Mucosa of descending colon (tissue), 3 donors: ENCODE results near the gene STX8. TPM values are rescaled to one million over a fixed set of nuclear protein-coding genes. Genes with fewer than 3 reads are reported as not detected.

Source experiments
- ATAC-seq: fragments of 200-7000 bp; cut with Tn5 transposase; one replicate; pipeline ENCODE4 v1.9.1; 2020; ENCODE audit warnings: mild to moderate bottlenecking, moderate library complexity
- DNase-seq, 3 donors: peaks; one replicate each; pipeline ENCODE4 v3.0.0-alpha.2; 2020
- H3K36me3 ChIP-seq: fragments of 200-600 bp; one replicate; pipeline ENCODE4 v1.8.0; 2021; ENCODE audit warnings: low read depth, mild to moderate bottlenecking
- H3K4me1 ChIP-seq: fragments of 200-600 bp; one replicate; pipeline ENCODE4 v1.8.0; 2021; ENCODE audit warnings: low read depth, mild to moderate bottlenecking
- H3K4me3 ChIP-seq: fragments of 200-600 bp; one replicate; pipeline ENCODE4 v1.8.0; 2021; ENCODE audit warnings: mild to moderate bottlenecking
- H3K9me3 ChIP-seq: fragments of 200-600 bp; one replicate; pipeline ENCODE4 v1.8.0; 2021; ENCODE audit warnings: mild to moderate bottlenecking
- intact Hi-C, 2 donors: fragments of 100-400 bp; cut with DNase I in 1 of 2; cut with micrococcal nuclease in 1 of 2; formaldehyde crosslinking; loops; one replicate each; pipeline versions ENCODE4 v1.11.0 to v1.11.1; 2022; cut with DNase I, micrococcal nuclease
- total RNA-seq, 3 donors: library from RNA; stranded (reverse); fragmentation: NEBNext Ultra II Directional in 2 of 3; extraction: Animal tissue kit (Norgen Biotek cat#: 25700) in 2 of 3; gene quantifications; one replicate each; pipeline versions ENCODE4 v1.2.1 to v1.2.4, GENCODE V29; 2021 to 2023
- TF ChIP-seq, protein P1 (sequence below): fragments of 200-600 bp; IDR thresholded peaks from one replicate; pipeline ENCODE4 v1.8.0; 2022; ENCODE audit warnings: antibody characterized with exemption, mild to moderate bottlenecking
- donor health status: DM: no; HTN: no; CAD: no; lungs with moderate emphysema.
- donor health status: DM: no; HTN: no; CAD: no.
- donor health status: DM: no; HTN: yes; CAD: no.

The STX8 gene
- total RNA-seq, 3 donors from 2014 or later: 45.1 to 62.5 (median 54.4) TPM

DNA sequence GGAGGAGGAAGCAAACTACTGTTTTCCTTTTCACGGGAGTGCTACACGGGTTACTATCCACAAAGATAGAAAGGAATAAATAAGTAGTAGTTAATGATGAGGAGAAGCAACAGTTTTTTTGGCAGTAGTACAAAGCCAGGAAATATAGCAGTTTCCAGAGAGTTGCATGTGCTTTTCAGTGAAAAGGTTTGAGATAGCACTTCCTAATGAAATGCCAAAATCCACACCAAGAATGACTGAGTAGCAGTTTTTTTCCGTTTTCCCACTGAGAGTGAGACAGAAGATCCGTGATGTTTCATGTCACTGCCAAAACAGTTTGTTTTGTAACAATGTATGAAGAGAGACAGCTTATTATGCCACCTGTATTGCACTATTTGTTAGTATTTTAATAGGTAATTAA lies 129.1 kb downstream of the STX8 start:
- Histone ChIP-seq H3K9me3 (no peaks in the 10 kb centered on the region), H3K4me3 (no peak overlapping the region), H3K4me1 (no peaks in the 10 kb centered on the region), H3K36me3 (no peaks in the 10 kb centered on the region)
- TF ChIP-seq, protein P1, sequence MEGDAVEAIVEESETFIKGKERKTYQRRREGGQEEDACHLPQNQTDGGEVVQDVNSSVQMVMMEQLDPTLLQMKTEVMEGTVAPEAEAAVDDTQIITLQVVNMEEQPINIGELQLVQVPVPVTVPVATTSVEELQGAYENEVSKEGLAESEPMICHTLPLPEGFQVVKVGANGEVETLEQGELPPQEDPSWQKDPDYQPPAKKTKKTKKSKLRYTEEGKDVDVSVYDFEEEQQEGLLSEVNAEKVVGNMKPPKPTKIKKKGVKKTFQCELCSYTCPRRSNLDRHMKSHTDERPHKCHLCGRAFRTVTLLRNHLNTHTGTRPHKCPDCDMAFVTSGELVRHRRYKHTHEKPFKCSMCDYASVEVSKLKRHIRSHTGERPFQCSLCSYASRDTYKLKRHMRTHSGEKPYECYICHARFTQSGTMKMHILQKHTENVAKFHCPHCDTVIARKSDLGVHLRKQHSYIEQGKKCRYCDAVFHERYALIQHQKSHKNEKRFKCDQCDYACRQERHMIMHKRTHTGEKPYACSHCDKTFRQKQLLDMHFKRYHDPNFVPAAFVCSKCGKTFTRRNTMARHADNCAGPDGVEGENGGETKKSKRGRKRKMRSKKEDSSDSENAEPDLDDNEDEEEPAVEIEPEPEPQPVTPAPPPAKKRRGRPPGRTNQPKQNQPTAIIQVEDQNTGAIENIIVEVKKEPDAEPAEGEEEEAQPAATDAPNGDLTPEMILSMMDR: no peak
- intact Hi-C loops: no loop called here
- no peak for ATAC-seq
- no peak for DNase-seq

DNA sequence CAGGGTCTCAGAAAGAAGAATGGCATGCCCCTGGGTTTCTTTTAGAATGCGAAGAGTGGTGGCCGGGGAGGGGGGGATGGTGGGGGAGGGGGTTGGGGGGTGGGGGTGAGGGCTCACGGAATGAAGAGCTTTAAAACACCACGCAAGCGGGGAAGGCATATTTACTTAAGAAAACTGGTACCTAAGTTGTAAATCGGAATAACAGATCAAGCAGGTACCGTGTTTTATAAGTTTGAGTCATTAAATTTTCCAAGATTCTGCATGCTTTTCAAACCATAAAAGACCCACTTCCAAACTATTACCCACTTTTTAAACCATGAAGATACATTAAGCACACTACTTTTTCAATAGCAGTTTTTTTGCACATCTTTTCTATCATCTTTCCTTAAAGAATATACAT lies 130.2 kb downstream of the STX8 start:
- TF ChIP-seq, protein P1: no peak
- no peak for ATAC-seq
- intact Hi-C loops: no loop called here

DNA sequence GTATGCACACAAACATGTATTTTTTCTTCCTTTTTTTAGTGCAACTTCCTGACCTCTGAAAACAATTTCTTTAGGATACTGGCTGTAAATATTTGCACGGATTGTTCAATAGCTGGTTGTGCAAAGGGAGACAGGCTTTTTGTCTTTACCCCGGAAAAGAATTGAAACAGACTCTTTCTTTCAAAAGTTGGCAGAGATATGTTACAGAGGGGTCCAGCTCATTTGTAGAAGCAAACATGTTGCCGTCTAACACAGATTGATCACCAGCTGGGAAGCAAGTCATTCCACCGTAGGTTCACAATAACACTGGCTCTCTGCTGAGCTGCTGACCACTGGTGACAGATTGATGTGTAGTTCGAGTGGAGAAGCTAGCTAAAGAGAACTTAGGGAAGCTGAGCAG lies 130.9 kb downstream of the STX8 start:
- Histone ChIP-seq H3K36me3 (no peaks in the 10 kb centered on the region), H3K9me3 (no peaks in the 10 kb centered on the region), H3K4me1 (no peaks in the 10 kb centered on the region), H3K4me3 (no peak overlapping the region)
- no peak for ATAC-seq
- intact Hi-C loops: no loop called here
- DNase-seq: no peak
- TF ChIP-seq, protein P1: no peak

More for the DNA sequence above, 130.2 kb downstream of the STX8 start:
- H3K36me3 ChIP-seq: no peaks in the 10 kb centered on the region
- no peak for DNase-seq
- H3K4me3 ChIP-seq: no peak overlapping the region
- no peaks in the 10 kb centered on the region for H3K4me1 ChIP-seq
- H3K9me3 ChIP-seq: no peaks in the 10 kb centered on the region

DNA sequence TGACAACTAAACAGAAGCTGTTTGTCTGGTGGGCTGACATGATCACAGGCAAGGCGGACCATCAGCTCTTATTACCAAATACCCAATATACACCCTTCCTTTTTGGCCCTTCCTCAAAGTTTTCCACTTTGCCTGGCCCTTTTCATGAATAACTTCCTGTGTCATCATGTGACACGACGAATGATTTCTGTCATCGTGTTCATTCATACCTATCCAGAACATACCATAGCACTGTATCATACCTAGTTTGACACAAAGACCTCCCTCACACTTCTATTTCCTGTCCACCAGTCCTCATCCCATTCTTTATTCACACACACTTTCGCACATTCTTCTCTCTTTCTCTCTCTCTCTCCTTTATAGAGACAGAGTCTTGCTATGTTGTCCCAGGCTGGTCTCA lies 131.8 kb downstream of the STX8 start:
- no peak for DNase-seq
- Histone ChIP-seq H3K4me3 (no peak overlapping the region), H3K9me3 (no peaks in the 10 kb centered on the region), H3K36me3 (no peaks in the 10 kb centered on the region), H3K4me1 (no peaks in the 10 kb centered on the region)
- no peak for ATAC-seq
- TF ChIP-seq, protein P1: no peak
- intact Hi-C loops: no loop called here

DNA sequence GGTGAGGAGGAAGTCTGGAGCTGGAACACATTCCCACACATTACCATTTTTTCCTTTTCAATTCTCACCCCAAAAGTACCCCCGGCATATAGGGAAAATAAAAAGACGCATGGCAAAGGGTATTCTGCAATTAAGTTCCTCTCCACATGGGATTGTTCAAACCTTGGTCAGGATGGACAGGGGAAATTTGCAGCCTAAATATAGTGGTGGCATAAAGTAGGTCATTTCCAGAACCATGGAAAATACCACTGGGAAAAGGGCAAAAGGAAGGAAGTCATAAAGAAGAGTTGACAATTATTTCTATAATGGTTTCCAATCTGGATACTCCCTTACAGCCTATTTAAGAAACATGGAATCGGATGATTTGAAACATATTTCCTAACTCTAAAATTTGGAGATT lies 135.8 kb downstream of the STX8 start:
- H3K4me1 ChIP-seq: no peaks in the 10 kb centered on the region
- no peaks in the 10 kb centered on the region for H3K9me3 ChIP-seq
- no peaks in the 10 kb centered on the region for H3K36me3 ChIP-seq
- DNase-seq: no peak
- intact Hi-C loops: no loop called here
- no peak for ATAC-seq
- no peak overlapping the region for H3K4me3 ChIP-seq
- TF ChIP-seq, protein P1: no peak

DNA sequence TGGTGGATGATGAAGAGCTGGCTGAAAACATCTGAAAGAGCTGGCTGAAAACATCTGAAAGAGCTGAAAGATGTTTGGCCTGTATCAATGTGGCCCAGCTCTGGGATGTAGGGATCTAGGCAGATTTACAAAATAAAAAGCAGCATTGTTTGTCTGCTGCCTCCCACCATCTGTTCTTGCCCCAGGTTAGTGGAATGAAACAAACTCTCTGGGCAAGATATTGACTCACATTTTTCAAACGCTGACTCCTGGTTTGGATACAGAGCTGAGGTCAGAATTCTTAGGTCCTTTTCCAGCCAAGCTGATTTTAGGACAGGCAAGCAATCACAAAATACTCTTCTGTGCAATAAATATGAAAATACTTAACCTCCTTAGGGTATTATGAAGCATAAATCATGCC lies 139.0 kb downstream of the STX8 start:
- peaks cover 3% of the 10 kb centered on the region for H3K4me1 ChIP-seq
- no peaks in the 10 kb centered on the region for H3K9me3 ChIP-seq
- H3K4me3 ChIP-seq: no peak overlapping the region
- H3K36me3 ChIP-seq: no peaks in the 10 kb centered on the region
- ATAC-seq (no peak), DNase-seq (no peak)
- intact Hi-C loops: no loop called here
- TF ChIP-seq, protein P1: no peak
